Esophagus mucosa (tissue), 1 donor: Measurements from ENCODE around the gene TMPRSS2. TPM values are rescaled to one million over a fixed set of nuclear protein-coding genes. Genes with fewer than 3 reads are reported as not detected.

ENCODE experiments used
- ATAC-seq: fragments of 200-7000 bp; cut with Tn5 transposase; one replicate; pipeline ENCODE4 v1.9.1; 2020
- total RNA-seq: library from RNA; stranded (reverse); gene quantifications from one replicate; pipeline ENCODE4 v1.2.4, GENCODE V29; 2023
- donor health status: DM: yes; HTN: yes; CAD: no.

The TMPRSS2 gene
- total RNA-seq, 1 donor from 2014 or later: 41.6 TPM

DNA sequence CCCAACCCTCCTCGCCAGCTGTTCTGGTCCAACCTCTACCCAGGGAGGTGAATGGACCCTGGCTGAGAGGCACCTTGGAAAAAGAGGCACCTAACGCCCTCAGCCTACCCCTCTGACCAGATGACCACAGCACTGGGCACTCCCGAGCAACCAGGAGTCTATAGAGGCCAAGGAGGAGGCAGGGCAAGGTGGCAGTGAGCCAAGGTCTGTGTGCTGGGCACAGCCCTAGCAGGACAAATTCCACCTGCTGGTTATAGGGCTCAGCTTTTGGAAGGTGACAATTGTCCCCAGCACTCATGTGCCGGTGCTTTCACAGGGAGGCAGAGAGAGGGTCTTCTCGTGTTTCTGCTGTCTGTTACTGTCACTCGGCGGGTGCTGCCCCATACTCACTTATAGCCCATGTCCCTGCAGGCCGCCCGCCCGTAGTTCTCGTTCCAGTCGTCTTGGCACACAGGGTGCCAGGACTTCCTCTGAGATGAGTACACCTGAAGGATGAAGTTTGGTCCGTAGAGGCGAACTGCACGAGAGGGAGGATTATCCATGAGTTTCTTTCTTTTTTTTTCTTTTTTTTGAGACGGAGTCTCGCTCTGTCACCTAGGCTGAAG is 27.8 kb downstream of the TMPRSS2 start:
- no peak for ATAC-seq

DNA sequence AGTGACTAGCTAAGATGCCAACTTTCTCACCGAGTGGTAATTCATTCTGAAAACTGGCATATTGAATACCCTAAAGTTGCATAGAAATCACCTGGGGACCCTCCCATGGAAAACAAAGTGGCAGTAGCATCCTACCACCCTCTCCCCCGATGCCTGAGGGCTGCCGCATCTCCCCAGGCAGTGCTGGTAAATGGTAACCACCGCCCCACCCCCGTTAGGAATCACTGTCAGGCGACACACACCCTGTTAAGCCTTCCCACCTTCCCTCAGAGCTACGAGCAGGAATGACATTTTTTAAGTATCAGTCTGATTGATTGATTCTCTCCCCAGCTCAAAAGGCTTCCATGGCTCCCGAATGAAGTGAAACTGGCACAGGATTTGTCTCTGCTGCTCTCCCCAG is 28.3 kb downstream of the TMPRSS2 start:
- ATAC-seq: no peak

DNA sequence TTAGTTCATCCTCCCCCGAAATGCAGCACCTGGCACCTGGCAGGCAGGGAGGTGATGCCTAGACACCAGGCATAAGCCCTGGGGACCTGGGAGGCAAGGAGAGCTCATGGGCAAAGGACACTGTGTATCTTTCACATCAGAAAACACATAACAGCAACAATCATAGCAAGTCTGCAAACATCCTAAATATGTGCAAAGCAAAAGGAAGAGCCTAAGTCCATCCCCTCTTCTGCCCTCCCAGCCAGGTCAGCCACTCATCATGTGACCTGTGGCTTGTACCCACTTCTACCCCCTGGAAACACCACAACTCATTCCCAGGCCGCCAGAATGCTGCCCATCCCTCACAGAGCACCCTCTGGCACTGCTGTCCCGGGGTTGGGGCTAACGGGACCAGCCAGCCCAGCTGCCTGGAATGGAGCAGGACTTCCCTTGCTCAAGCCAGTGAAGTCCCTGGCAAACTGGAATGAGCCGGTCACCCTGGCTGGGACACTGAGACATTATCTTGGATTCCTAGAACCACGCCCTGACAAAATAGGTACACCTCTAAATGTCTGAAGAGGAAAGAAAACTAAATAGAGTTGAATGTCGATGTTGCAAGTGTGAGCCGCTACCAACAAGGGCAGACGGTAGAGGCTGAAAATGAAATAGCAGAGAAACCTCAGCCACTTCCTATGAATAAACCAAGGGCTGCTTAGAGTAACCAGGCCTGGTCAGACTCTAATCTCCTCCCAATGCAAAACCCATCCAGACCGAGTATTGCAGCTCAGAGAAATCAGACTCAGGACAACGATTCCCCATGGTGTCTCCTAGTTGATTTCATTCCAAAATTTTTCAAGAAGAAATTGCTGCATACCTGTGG is 29.4 kb downstream of the TMPRSS2 start:
- ATAC-seq: peak; percentile 5

DNA sequence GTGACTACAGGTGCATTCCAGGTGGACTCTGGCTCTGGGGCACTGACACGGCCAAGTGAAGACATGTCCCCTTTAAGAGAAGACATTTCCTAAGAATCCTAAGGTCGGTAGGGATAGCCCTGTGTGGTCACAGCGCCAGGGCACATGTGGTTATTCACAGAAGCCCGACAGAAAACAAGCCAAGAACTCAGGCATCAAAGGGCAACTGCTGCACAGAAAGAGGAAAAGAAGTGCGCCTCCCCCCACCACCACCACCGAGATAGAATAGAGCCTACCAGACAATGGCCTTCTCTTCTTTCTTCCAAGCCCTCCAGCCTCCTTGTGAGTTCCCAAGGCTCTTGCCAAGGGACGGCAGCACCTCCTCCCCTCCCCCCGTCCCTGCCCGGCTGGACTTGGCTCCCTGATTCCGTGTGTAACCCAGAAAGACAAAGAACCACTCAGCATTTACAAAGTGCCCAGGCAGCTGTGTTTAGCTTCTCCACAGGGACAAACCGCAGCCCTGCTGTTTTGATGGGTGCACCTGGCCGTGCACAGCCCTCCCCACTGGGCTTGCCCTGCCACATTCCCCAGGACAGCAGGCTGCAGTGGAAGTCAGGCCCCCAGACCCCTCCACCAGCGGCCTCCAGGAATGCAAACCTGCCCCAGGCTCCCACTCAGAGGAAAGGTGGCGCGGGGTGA is 30.2 kb downstream of the TMPRSS2 start:
- ATAC-seq: no peak

DNA sequence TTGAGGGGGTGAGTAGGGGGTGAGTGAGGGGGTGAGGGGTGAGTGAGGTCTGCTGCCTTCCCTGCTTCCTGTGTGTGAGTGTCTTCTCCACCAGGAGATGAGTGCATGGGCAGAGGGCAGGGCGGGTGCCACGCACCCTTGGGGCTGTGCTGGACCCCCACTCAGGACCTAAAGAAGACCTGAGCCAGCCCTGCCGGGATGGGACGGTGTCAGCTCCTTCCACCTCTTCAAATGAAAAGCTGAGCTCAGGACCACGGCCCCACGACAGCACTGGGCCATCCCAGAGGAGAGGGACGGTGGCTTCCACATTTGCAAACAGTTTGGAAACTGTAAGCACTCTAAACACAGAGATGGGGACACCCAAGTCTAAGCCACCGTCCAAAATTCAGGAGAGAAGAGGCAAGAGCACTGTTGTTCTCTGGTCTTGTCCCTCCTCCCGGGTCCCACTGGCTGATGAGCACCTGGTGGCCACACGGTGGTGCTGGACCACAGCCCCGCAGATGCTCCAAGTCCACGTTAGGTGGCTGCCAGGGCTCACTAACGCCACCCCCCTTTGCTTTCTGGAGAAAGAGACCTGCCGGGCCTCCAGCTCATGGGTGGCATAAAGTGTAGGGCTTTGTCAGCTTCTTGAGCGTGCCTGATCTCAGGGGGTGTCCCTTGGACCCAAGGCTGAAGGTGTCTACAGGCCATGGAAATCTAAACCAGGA is 32.1 kb downstream of the TMPRSS2 start:
- ATAC-seq: no peak

DNA sequence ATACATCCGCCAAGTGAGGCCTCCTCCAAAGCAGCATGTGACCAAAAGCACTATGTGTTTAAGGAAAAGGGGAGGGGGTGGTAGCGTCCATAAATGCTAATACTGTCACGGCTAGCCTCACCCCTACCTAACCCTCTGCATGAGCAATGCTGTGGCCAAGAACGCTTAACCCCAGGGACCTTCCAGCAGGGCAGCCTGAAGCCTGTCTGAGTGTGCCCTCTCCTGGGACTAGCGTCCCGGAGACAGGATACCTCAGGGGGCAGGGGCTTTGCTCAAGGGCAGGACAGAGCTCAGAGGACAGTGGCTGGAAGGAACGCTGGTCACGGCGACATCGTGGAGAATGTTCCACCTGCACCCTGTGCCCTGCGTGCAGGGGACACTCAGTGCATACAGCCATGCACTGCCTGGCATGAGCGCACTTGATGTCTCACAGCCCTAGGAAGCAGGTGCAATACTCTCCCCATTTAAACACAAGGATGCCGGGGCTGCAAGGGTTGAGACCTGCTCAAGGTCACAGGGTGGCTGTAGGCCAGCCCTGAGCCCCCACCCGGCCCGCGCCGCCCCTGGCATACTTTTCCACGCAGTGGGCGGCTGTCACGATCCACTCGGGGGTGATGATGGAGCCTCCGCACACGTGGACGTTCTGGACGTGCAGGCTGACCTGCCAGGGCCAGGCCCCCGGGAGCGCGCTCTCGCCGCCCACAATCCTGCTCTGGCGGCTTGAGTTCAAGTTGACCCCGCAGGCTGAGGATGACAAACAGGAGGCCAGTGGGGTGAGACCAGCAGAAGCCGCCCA is 35.0 kb downstream of the TMPRSS2 start:
- no peak for ATAC-seq

DNA sequence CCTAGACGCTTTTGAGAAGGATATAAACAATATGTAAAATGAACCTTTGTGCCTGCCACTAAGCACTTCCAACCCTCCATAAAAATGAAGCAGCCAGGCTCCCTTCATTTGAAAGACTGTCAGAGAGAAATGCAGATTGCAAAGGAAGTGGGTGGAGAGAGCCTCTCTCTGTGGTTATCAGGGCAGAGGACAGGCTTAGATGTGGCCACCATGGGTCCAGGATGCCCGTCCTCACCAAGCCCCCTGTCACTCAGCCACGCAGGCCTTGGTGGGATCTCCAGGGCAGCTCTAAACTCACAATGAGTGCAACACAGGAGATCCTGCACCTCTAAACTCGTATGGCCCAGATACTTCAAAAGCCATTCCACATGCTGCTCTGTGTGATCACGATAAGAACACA is 37.9 kb downstream of the TMPRSS2 start:
- no peak for ATAC-seq

DNA sequence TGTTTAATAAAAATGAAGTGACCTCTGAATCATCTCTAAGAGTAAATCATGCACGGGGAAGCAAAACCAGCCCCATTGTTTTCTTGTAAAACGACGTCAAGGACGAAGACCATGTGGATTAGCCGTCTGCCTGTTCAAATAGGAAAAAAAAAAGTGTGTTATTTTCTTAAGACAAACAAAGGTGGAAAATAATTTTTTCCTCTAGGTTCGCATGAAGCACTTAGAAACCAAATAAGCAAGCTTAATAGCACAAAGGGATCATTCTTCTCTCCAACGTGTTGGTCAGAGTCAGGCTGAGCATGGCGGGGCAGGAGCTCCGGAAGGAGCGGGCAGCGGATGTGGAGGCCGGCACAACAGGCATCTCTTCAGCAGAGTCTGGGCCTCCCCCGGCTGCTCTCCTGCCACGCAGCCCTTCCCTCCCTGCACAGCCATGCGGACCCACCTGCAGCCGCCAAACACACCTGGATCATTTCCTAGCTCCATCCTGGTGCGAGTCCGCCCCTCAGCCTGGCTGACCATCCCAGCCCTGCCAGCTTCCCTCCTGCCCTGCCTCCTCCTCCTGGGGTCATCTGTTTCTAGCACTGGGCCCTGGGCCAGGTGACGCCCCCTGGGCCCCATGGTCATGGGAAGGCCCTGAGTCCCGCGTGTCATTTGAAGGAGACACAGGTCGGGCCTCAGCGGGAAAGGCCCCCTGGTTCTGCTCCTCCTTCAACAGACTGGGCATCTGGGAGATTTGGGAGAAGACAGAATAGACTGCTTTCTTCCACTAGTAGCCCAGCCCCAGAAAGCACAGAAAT is 41.7 kb downstream of the TMPRSS2 start:
- peak; percentile 21 for ATAC-seq

DNA sequence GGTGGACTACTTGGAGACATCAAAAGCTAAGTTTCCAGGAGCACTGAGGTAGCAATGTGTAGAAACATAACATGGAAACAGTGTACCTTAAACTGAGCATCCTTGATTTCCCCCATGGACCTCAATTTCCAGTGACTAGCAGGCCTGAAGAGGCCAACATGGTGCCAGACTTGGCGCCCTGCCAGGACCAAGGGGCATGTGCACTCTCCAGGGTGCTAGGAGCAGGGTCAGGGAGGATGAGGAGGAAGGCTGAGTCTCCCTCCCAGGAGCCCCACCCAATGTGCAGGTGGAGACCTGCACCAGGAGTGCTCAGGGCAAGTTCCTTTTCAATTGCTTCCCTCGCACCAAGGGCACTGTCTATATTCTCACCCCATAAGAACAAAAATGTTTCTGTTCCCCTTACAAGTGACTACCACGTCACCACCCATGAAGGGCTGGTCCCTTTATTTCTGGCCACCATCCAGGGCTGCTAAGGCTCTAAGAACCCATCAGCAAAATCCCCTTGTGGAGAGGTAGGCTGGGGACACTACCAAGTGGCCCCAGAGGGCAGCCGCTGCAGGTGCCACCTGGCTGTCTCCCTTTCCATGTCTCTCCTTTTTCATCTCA is 42.7 kb downstream of the TMPRSS2 start:
- ATAC-seq: peak; percentile 8

DNA sequence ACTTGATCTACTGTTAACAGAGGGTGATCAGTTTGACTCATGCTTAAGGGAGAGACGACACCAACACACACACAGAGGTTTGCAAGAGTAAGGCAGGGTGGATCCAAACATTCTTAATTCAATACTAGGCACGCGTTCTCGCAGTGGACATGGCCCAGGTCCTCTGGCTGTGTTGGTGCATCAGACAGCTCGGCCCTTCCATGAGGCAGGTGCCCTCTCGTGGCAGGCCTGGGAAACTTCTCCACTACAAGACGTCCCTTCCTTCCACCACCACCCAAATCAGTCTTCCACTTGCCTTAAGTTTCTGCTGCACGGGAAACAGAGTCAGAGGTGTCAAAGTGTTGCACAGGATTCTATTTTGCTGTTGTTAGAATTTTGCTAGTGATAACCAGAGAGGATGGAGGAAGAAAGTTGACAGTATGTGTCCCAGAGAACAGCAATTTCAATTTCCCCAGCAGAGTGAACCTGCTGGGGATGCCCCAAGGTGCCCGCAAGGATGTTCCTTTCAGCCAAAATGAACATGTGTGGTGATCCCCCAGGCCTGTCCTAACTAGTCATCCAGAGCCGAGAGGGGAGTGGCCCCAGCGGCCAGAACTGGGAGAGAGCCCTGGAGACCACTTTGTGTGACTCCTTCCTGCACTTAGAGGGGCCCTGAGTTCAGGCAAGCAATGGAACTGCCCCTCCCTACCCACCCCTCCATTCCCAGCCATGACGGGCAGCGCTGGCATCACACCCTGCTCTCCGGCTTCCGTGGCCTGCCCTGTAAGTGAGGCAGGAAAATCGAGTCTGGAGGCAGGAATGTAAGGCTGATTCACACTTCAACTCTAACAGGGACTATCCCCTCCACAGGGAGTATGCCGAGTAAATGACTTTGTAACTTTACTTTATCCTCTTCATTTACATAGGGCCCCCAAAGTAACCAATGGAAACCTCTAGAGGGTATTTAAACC is 47.1 kb downstream of the TMPRSS2 start:
- peak; percentile 78 for ATAC-seq

DNA sequence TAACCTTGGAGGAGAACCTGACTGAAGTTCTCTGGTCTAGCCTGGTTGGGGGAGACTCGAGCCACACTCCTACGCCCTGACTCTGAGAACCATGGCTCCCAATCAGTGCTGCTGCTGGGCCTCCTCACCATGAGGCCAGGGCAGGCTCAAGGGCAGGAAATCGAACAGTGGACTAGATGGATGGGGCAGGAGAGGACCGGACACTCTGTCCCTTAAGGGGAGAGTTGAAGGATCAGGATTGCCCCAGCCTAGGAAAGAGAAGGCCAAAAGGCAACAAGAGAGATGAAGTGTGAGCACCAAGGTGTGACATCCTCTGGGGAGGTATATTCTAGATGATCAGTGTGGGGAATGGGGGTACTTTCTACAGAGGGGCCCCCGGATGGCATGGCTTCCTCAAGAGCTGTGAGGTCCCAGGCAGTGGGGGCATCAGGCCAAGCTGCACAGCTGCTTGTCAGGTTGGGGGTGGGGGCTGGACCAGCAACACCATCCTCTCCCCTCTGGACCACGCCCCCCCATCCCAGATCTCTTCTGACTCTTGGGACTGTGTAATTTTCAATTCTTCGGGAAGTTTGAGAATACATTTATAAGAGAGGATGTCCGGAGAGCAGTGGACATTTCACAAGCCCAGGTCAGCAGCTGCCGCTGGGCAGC is 47.9 kb downstream of the TMPRSS2 start:
- ATAC-seq: peak; percentile 8

DNA sequence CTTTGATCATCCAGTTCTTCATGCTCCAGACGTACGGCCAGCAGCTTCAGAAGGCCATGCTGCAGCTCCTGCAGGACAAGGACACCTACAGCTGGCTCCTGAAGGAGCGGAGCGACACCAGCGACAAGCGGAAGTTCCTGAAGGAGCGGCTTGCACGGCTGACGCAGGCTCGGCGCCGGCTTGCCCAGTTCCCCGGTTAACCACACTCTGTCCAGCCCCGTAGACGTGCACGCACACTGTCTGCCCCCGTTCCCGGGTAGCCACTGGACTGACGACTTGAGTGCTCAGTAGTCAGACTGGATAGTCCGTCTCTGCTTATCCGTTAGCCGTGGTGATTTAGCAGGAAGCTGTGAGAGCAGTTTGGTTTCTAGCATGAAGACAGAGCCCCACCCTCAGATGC is 49.4 kb downstream of the TMPRSS2 start:
- no peak for ATAC-seq

DNA sequence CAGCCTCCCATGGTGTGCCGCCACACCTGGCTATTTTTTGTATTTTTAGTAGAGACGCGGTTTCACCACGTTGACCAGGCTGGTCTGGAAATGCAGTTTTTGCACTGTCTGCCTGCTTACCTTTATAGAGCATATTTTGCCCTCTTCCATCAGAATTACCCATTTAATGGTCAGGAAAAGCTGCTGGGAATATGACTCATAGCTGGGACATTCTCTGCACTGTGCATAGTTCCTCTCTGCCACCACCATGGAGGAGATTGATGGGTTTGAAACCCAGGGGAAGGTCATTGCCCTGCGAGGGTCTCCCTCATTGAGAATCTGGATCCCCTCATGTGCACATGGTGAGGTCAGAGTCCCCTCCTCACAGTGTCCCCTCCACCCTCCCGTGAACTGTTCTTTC is 49.8 kb downstream of the TMPRSS2 start:
- no peak for ATAC-seq

DNA sequence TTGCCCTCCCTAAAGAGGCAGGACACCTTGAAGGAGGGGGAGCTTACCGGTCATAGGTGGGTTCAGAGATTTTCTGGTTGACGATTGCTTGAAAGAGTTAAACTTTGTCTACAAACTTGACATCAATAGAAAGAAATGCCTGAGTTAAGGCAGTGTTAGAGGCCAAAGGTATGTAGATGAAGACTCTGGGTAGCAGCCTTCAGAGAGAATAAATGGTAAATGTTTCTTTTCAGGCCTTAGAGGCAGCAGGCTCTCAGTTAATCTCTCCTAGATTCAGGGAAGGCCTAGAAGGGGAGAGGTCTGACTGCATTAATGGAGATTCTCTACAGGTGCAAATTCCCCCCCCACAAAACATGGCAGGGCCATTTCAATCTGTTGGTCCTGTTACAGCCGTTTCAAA is 54.2 kb downstream of the TMPRSS2 start:
- ATAC-seq: no peak

DNA sequence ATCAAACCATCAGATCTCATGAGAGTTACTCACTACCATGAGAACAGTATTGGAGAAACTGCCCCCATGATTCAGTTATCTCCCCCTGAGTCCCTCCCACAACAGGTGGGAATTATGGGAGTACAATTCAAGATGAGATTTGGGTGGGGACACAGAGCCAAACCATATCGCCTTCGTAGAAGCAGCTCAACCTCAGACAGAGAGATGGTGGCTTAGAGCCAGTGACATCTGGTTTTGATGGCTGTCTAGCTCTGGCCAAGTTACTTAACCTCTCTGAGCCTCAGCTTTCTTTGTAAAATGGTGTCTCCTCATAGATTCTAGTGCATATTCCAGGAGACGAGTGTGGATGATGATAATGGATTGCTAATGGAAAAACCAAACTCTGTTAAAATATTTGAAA is 54.8 kb downstream of the TMPRSS2 start:
- ATAC-seq: no peak

DNA sequence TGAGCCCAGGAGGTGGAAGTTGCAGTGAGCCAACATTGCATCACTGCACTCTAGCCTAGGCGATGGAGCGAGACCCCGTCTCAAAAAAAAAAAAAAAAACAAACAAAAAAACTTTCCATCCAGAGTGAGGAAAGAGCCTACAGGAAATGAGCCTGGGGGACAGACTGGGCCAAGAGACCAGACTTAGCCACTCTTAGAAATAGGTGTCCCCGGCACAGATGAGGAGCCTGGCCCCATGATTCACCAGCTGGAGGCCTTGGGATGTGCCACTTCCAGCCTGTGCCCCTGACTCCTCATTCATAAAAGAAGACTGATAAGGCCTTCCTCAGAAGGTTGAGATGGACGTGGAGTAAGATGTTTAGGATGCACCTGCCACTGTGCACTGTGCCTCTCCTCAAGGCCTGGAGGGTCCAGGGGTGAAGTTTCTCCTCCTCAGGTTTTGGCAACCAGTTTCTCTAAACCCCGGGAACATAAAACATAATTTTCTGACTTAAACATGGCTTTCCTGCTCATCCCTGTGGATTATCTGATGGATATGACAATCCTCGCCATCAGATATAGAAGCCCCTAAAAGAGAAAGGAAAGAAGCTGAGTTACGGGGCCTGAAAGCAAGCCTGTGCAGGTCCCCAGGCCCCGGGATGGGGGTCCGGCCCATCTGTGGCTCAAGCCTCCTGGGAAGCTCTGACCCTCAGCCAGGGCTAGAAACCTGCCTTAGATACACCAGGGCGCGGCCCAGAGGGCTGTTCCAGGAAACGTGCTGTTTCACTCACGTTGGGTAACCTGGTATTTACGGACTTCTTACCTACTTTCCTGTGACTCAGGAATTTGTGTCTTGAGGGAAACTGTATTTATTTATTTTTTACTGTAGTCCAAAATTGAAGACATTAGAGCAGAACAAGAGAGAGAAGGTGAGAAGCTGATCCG is 55.9 kb downstream of the TMPRSS2 start:
- ATAC-seq: peak; percentile 63

DNA sequence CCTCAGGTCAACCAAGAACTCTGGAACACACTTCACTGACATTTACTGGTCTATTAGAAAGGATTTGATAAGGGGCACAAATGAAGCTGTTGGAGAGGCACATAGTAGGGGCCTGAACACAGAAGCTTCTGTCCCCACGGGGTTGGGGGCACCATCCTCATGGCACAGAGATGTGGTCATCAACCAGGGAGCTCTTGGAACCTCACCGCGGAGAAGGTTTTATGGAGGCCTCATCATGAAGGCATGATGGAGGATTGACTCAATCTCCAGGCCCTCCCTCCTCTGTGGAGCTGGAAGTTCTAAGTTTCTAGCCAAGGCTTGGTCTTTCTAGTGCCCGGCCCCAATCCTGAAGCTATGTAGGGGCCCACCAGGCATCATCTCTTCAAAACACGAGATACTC is 58.3 kb downstream of the TMPRSS2 start:
- ATAC-seq: no peak

DNA sequence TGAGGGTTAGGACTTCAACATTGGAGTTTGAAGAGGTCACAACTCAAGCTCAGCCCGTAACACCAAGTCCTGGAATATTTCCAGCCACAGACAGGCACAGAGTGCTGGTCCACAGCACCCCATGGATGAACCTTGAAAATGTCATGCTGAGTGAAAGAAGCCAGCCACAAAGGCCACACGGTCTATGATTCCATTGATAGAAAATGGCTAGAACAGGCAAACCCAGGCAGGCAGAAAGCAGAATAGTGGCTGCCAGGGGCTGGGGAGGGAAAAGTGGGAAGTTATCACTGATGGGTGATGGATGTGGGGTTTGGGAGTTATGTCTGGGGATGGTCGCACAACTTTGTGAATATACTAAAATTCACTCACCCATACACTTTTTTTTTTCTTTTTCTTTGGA is 60.6 kb downstream of the TMPRSS2 start:
- no peak for ATAC-seq
